ENCODE measurements around the gene ZNF608. TPM values are rescaled to one million over a fixed set of nuclear protein-coding genes. Genes with fewer than 3 reads are reported as not detected.

ZNF608 gene
- total RNA-seq, 1 donor from 2014 or later, result 6.8 TPM

DNA sequence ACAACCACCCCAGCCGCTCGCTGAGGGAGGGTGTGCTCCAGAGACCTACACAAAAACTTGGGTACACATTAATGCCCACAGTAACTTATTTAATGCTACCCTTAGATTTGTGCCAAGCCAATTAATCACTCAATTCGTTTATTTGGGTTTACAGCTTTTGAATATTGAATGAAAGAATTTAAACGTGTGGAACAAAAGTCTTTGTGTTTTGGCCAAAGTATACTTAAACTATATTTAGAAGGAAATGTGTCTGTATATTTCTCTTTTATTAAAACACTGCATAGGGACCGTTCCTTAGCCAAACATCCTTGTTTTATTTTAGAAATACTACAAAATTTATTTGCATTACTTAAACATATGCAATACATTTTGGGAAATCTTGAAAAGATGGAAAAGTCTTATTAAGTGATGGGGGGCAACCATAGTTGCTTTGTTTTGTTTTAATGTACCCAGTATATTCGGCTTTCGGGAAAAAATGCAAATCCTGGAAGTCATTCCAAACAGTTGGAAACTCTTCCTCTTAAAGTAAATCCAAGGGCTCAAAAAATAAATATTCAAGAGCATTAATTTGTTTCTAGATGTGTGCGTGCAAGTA is 11.8 kb downstream of the ZNF608 start:
- DNase-seq, result no peak
- no peaks in the 10 kb centered on the region for H3K27me3 ChIP-seq (ENCODE audit: low read depth)
- H3K4me3 ChIP-seq, result peak overlapping the region; percentile 56
- H3K4me1 ChIP-seq, result peaks cover 63% of the 10 kb centered on the region
- TF ChIP-seq, protein P1, sequence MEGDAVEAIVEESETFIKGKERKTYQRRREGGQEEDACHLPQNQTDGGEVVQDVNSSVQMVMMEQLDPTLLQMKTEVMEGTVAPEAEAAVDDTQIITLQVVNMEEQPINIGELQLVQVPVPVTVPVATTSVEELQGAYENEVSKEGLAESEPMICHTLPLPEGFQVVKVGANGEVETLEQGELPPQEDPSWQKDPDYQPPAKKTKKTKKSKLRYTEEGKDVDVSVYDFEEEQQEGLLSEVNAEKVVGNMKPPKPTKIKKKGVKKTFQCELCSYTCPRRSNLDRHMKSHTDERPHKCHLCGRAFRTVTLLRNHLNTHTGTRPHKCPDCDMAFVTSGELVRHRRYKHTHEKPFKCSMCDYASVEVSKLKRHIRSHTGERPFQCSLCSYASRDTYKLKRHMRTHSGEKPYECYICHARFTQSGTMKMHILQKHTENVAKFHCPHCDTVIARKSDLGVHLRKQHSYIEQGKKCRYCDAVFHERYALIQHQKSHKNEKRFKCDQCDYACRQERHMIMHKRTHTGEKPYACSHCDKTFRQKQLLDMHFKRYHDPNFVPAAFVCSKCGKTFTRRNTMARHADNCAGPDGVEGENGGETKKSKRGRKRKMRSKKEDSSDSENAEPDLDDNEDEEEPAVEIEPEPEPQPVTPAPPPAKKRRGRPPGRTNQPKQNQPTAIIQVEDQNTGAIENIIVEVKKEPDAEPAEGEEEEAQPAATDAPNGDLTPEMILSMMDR (IDR thresholded peaks at IDR 0.05; ENCODE audit: borderline replicate concordance), result no peak
- no peak overlapping the region for H3K27ac ChIP-seq (replicated peaks)
- H3K9me3 ChIP-seq (replicated peaks), result no peaks in the 10 kb centered on the region
- intact Hi-C loops (cut with micrococcal nuclease), result no loop called here
- no peaks in the 10 kb centered on the region for H3K36me3 ChIP-seq

DNA sequence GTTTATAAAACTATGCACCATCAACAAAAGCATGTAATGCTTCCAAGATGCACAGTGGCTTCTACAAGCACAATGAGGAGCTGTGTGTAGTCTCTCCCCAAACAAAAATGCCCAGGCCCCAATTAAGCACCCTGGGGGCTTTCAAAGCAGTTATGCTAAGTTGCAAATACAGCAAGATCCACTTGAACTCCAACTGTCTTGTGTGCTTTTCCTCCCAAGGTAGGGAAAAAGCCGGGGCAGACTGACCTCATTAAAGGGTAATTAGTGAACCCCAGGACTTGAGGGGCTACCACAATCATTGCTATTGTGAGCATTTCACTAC is 13.1 kb downstream of the ZNF608 start:
- Histone ChIP-seq H3K27ac (replicated peaks) (no peak overlapping the region), H3K9me3 (replicated peaks) (no peaks in the 10 kb centered on the region), H3K36me3 (no peaks in the 10 kb centered on the region), H3K27me3 (ENCODE audit: low read depth) (no peaks in the 10 kb centered on the region), H3K4me1 (peaks cover 49% of the 10 kb centered on the region), H3K4me3 (no peak overlapping the region)
- no peak for DNase-seq
- intact Hi-C loops (cut with micrococcal nuclease), result no loop called here
- TF ChIP-seq, protein P1 (IDR thresholded peaks at IDR 0.05; ENCODE audit: borderline replicate concordance), result no peak

DNA sequence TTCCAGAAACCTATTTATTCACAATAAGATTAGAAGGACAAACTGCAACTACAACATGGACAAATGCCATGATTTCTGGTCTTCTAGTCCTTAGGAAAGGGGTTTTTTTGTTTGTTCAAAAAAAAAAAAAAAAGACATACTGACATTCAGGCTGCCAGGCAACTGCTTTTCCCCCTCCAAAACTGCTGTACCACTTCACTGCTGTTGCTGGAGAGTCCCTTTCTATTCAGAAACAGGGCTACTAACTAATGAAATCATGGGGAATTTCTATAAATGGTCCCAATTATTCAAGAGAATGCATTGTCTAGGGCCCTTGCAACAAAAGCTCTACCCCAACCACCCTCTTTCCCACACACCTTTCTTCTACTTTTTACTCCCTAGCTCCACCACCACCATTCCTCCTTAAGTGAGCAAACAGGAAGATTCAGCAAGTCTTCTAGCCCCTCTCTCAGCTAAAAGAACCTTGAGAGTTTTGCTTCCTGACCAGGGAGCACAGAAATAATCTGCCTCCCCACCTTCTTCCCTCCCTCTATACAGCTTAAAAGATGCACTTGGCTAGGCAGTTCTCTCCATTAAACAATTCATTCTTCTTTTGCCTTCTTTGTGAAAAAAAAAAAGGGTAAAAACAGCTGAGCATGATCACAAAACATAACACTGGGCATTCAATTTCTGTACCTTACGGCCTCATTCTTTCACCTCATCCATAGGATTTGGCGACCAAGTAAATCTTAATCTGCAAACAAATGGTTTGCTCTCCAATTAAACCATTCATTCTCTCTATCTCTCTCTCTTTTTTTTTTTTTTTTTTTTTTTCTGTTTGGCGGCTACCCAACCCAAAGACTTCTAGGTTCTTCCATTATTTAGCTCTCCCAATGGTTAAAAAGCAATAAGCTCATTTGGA is 13.8 kb downstream of the ZNF608 start:
- no peak overlapping the region for H3K27ac ChIP-seq (replicated peaks)
- H3K4me1 ChIP-seq, result peaks cover 43% of the 10 kb centered on the region
- no peaks in the 10 kb centered on the region for H3K36me3 ChIP-seq
- TF ChIP-seq, protein P1 (IDR thresholded peaks at IDR 0.05; ENCODE audit: borderline replicate concordance), result no peak
- no peaks in the 10 kb centered on the region for H3K27me3 ChIP-seq (ENCODE audit: low read depth)
- no peak overlapping the region for H3K4me3 ChIP-seq
- DNase-seq, result no peak
- intact Hi-C loops (cut with micrococcal nuclease), result no loop called here
- no peaks in the 10 kb centered on the region for H3K9me3 ChIP-seq (replicated peaks)

DNA sequence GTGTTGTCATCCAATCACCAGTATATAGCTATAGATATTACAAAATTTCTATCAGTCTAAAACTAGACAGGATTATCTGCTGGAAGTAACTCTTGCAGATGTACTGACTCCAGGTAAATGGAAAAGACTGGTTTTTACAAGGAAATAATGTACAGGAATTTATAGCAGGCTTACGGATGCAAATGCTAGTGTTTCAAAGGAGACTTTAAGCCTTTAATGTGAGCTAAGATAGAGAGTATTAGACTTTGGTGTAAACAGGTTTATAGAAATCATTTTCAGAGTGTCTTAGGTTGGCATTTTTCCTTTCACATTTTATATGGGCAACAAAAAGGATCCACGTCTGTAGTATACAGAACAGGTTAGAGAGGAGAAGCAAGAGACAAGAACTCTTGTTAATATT is 16.1 kb downstream of the ZNF608 start:
- H3K27me3 ChIP-seq (ENCODE audit: low read depth), result no peaks in the 10 kb centered on the region
- peaks cover 29% of the 10 kb centered on the region for H3K4me1 ChIP-seq
- H3K9me3 ChIP-seq (replicated peaks), result no peaks in the 10 kb centered on the region
- TF ChIP-seq, protein P1 (IDR thresholded peaks at IDR 0.05; ENCODE audit: borderline replicate concordance), result no peak
- DNase-seq, result no peak
- H3K36me3 ChIP-seq, result no peaks in the 10 kb centered on the region
- H3K4me3 ChIP-seq, result no peak overlapping the region
- H3K27ac ChIP-seq (replicated peaks), result no peak overlapping the region
- intact Hi-C loops (cut with micrococcal nuclease), result no loop called here

DNA sequence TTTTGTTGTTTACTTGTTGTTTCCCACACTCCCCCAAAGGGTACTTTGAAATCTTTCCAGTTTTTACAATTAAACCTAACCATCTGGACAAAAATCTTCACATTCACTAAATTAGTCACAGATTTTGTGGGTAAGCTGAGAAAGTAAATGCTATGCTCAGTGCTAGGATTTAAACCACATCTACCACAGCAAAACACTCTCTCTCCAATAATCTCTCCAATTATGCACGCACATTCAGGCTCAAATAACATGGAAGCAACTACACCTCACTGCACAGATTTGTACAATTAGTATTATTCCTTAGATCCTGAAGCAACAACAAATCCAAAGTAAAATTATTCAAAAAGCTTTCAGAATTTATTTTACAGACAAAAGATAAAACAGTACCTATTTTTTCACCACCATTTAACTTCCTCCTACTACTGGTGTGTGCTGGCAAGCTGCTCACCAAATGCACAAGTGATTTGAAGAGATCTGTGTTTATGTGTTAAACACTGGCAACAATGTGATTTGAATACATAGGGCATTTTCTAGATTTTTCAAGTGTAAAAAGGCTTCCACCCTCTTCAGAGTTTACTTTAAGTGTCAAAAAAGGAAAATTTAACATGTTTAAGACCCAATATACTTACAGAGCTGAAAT is 16.6 kb downstream of the ZNF608 start:
- H3K27me3 ChIP-seq (ENCODE audit: low read depth), result no peaks in the 10 kb centered on the region
- H3K36me3 ChIP-seq, result no peaks in the 10 kb centered on the region
- intact Hi-C loops (cut with micrococcal nuclease), result no loop called here
- no peak overlapping the region for H3K27ac ChIP-seq (replicated peaks)
- peaks cover 24% of the 10 kb centered on the region for H3K4me1 ChIP-seq
- no peak overlapping the region for H3K4me3 ChIP-seq
- no peak for DNase-seq
- TF ChIP-seq, protein P1 (IDR thresholded peaks at IDR 0.05; ENCODE audit: borderline replicate concordance), result no peak
- no peaks in the 10 kb centered on the region for H3K9me3 ChIP-seq (replicated peaks)
